Fibroblast of peridontal ligament (primary cell): ENCODE measurements around the gene SNCB.

Source experiments
- DNase-seq: peaks from one replicate; pipeline ENCODE4 v3.0.0-alpha.2; 2010; ENCODE audit errors: extremely low read depth

SNCB gene

DNA sequence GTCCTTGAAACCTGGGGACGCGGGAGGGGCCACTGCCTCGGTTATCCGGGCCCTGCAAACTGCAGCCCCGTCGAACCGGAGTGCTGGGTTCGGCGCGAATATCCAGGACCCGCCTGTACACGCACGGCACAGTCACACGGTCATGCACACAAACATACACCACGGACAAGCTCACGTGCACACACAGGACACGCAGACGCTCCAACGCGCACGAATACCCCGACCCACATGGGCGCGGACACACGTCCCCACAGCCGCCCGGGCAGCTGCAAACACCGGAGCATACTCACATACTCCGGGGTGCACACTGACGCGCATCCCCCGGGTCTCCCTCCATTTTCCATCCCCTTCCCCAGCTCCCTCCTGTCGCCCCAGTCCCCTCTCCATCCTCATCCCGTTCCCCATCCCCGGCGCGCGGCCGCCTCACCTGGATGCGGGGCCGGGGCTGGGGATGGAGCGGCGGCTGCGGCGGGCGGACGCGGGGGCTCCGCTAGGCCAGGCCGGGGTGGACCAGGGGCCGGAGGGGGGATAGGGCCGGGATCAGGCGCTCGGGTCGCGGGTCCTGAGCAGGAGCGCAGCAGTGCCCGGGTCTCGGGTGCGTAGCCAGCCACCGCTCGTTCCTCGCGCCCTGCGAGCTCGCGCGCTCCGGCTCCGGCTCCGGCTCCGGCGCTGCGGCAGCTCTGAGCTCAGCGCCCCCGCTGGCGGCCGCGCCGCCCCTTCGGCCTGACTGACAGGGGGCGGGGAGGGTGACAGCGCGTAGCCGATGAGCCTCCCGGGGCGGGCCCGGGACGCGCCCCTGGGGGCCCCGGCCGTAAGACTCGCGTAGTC, at the start of gene SNCB, which contains the start of gene EIF4E1B:
Gene SNCB, minus strand, starts transcription at position 682 of the 828 bp plus-strand sequence. CDS start 880 bp downstream, outside the sequence.
Gene EIF4E1B, plus strand, starts transcription at position 823 of the 828 bp plus-strand sequence. CDS start 12,113 bp downstream, outside the sequence.
- DNase-seq: no peak

DNA sequence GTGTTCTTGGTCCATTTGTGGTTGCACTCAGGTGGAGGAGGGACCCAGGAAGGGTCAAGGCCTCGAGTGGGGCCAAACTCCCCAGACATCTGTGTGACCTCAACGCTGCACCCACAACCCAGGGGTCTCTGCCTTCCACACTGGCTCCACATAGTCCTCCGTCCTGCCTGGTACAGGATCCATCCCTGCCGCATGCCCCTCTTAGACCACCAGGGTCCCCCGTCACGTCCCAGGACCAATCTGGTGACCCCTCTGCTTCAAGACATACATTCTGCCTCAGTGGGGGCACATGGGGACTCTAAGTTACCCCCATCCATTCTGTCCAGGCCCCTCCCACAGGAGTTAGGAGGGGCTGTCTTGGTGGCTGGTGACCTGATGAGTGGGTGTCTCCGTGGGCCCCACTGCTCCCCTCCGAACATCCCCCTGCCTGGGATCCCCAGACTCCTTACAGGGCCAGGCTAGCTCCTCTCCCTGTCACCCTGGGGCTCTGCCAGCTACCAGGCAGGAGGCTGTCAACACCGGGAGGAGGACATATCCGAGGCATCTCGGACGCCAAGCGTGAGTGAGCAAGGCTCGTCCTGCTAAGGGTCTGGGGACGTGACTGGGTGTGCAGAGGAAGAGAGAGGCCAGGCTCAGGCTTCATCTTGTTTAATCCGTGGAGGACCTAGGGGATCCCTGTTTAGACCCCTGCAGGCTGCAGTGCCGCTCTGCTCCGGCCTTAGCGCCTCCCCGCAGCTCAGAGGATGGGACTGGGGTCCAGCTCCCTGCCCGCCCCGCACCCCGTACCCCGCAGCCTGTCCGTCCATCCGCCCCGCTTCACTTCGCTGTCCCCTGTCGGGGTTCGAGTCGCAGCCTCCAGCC, 49.3 kb upstream of the SNCB start:
- DNase-seq: no peak

DNA sequence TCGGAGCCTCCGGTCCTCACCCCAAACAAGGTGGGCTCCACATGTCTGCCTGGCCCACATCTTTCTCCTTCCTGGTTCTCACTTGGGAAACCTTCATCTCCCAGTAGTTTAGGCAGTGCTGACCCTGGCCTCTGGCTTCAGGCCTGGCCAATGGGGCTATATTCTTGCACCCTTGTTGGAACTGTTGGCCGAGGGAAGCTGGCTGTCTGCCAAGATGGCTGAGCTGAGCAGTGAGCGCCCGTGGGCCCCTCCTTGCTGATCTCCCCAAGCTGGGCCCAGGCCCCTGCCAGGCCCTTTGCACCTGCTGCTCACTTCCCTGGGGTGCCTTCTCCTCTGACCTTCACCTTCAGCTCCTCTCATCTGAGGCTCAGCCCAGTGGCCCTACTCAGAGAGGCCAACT, 48.2 kb upstream of the SNCB start:
- no peak for DNase-seq

DNA sequence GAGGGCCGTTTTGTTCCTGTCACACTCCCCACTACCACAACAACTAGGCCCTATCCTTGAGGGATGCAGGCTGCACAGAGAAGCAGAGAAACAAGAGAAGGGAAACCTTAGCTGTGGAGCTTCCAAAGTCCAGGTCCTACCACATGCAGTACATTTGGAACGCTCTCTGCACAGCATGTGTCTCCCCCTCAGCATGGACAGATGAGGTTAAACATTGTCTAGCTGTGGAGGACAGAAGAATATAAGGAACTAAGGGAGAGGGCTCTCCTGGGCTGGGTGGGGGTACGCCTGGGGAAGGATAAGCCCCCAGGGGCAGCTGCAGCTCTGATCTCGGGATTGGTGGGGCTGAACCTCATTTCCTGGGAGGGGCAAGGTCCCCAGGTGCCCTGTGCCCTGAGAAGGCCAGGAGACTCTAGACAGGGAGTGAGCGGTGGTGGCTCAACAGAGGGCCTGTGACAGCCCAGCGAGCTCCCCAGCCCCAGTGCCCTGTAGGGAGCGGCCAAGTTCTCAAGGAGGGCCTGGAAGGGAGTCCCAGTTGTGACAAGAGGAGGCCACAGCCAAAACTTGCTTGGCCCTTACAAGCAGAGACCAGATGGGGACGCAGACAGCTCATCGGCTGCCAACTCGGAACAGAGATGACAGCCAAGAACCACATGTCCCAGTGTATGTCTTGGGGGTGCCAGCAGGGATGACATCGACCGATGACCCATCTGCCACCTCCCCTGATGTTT, 47.0 kb upstream of the SNCB start:
- DNase-seq: no peak

DNA sequence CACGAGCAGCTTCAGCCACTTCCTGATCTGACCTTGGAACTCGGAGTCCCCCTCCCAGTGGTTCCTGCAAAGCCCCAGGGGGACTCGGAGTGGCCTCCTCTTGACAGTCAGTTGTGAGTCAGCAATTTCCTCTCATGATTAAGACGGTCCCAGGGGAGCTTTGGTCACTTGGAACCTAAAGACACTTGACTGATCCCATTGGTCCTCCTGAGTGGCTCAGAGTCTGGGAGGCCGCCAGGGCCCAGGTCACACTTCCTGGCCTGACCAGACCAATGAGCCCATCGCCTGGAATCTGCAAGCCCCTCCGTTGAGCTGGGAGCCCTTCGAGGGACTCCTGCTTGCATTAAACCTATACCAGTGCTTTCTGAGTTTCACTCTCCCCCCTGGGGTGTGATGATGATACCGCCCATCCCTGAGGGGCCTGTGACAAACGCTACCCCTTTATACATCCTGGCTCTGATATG, 46.1 kb upstream of the SNCB start:
- peak; percentile 32 for DNase-seq

DNA sequence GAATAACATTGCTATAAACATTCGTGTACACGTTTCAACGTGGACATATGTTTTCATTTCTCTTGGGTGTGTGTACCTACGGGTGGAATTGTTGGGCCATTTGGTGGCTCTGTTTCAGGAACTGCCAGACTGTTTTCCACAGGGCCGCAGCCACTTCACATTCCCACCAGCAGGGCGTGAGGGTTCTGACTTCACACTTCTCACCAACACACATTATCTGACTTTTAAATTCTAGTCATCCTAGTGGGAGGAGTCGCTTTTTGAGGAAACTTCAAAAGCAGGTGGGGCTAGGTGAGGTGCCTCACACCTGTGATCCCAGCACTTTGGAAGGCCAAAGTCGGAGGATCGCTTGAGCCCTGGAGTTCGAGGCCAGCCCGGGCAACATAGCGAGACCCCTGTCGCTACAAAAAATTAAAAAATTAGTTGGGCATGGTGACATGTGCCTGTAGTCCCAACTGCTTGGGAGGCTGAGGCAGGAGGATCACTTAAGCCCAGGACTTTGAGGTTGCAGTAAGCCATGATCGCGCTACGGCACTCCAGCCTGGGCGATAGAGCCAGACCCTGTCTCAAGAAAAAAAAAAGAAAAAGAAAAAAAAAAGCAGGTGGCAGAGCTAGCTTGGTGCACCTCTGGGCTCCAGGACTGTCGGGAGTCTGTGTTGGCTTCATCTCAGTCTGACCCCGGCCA, 45.5 kb upstream of the SNCB start:
- no peak for DNase-seq

DNA sequence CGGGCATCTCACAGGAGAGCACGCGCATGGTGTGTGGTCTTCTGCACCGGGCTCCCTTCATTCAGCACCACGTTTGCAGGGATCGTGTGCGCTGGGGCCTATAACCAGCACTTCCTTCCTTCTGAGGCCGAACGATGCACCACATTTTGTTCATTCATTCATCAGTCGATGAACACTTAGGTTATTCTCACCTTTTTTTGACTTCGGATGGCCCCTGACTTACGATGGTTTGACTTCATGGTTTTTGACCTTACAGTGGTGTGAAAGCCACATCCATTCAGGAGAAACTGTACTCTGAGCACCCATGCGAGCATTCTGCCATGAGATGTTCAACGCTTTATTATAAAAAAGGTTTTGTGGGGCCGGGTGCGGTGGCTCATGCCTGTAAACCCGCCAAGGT, 44.5 kb upstream of the SNCB start:
- no peak for DNase-seq

DNA sequence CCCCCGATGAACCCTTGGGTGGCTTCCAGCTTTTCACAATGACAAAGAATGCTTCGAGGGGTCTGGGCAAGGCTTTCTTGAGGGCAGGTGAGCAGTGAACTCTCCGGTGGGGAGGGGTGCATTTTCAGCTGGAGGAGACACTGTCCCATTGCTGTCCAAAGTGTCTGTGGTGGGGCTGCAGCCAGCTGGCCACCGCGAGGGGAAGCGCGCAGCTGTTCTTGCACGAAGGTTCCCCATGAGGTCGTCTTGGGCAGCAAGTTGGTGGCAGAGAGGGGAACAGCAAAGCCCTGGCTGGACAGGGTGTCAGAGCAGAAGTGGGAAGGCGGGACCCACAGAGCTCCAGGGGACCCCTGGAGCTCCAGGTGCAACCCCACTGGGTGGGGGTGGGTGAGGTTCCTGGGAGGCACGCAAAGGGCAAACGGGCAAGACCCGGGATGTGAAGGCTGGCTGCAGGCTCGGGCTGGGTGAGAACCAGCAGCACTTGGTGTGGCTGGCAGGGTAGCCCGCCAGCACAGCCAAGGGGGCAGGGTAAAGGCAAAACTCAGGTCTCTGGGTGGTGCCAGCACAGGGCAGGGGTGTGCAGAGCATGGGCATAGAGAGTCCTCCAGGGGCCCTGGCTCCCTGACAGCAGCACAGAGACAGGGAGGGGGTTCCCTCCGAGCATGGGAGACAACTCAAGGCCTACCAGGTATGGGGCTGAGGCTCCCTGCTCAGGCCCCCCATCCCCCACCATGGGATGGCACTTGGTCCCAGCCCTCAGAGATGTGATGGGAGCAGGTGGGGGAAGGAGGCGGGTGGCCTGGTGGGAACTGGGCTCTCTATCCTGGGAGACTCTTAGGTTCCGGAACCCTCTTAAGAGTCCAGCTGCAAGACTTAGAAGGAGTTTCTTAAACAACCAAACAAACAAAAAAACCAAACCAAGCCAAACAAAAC, 43.6 kb upstream of the SNCB start:
- no peak for DNase-seq

DNA sequence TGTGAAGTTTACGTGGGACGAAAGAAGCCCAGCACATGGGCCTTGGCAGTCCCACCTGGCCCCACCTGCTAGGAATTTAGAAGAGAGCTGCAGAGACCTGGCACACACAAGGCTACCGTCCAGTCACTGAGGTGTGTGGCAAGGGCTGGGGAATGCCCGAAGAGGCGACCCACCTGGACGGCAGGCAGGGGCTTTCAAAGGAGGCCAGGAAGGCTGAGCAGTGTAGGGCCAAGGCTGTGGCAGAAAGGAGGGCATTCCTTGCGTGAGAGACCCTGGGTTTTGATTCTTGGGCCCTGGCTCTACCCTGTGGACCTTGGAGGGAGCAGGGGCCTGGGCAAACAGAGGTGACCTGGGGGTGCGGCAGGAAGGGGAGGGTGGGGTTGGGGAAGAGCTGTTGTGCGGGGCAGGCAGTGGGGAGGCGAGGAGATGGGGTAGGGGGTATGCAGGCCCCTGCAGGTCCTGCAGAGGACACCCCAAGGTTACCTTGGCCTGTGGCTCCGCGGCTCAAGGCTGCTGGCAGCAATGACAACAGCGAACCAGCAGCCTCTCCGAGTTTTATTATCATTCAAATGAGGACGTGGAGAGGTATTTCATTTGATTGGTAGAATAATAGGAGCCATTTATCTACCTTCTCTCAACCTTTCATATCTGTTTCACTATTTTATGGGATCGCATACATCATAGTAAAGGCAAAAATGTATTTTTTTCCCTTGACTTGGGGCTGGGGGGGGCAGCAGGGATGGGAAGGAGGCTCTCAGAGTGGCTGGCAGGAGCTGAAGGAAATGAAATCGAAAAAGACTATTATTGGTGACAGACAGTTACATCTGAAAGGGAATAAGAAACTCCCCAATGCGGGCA, 41.8 kb upstream of the SNCB start:
- no peak for DNase-seq

DNA sequence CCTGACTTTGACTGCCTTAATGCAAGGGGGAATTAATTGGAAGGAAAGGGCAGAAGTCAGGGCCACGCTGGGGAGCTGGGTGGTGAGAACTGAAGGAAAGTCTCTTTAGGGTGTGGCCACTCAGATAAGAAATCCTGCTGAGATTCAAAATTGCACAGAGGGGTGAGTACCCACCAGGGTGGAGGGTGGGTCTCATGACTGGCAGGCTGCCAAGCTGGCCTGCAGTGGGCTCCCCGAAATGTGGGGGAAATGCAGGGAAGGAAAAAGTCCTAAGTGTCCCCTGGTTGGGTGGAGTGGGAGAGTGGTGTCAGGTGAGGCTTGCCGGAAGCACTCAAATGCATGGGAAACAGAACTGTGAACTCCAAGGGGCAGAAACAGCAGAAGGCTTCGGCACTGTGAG, 41.1 kb upstream of the SNCB start:
- no peak for DNase-seq

DNA sequence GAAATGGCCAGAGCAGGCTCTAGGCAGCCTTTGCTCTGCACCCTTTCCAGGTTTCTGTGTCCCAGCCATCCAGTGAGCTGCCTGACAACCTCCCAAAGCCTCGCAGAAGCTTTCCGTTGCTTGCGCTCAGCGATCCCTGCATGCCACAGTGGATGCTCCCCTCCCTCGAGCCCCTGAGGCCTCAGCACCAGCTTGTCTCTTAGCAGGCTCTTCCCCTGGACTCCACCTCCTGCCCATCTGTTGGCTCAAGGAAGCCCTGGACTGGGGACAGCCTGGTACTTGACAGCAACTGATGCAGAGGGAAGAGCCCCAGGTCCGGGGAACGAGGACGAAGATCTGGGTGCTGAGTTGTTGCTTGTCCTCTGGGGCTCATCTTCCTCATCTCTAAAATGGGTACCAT, 40.1 kb upstream of the SNCB start:
- no peak for DNase-seq

DNA sequence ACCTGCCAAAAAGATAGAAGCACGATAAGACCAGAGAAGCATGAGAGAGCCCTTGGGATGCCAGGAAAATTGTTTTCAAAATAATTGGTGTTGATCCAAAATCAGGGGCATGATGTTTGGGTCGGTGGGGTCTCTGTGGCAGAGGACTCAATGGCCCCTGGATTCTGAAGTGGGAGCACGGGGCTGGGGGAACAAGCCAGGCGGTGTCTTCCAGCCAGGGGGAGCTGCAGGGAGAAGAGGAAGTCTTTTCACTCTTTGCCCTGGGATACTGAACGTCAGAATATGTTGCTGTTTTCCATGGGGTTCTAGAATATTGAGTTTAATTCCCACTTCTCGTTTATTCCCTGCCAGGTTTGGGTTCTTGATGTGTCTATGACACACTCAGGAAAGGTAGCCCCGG, 37.3 kb upstream of the SNCB start:
- DNase-seq: no peak

DNA sequence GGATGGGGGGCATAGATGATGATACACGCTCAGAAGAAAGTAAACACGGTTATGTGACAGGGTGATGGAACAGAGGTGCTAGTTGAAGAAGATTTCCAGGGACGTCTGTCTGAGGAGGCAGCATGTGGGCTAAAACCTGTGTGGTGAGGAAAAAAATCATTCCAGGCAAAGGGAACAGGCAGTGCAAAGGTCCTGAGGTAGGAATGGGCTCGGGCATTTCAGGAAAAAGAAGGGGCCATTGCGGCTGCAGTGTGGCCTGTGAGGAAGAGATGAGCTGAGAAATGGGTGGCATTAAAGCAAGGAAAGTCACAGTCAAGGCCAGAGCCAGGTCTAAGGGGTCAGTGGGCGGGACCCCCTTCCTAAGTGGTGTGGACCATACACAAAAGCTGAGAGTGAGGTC, 35.2 kb upstream of the SNCB start:
- no peak for DNase-seq

DNA sequence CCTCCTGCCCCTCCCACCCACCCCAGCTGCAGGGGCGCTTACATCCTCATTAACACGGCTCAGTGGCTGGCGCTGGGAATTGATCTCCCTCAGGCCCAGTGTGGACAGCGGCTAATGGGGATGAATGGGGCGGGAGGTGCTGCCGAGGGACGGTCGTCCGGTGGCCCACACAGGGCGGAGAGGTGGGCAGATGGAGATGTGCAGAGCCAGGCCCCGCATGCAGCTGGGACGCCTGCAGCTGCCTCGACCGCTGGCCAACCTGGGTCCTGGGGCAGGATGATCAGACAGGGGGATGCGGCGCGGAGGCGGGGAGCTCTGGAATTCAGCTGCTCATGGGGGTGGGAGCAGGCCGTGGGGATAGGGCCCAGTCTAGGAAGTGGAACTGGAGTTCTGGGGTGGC, 34.6 kb upstream of the SNCB start:
- DNase-seq: no peak

DNA sequence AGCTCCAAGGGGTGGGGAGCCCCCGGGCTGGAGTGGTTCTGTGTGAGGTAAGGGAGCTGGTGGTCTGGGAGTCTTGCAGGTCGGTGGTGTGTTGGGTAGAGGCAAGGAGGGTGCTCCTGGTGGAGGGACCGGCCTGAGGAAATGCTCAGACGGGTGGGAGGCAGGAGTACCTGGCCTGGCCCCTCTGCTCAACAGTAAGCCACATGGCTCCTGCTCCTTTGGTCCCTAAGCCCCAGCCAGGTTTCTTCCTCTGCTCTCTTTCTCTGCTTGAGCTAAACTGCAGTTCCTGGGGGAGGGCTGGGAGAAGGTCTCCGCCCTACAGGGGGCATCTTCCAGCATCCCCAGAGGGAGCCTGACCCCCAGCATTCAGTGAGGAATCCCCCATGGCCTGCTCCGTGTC, 34.1 kb upstream of the SNCB start:
- DNase-seq: no peak

DNA sequence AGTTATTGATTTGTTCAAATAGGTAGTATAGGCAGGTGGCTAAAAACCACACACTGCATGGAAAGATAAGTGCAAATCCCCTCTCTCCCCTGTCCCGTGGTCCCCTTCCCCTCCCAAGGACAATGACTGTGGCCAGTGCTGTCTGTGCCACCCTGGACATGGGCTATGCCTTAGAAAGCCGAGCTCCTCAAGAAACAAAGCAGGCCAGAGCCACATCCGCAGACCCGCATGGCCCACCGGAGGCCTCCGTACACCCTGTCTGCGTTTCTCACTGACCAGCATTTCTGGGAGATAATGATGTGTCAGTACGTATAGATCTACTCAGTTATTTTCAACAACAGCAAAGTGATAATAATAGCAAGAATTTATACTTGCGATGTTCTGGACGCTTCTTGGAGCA, 33.2 kb upstream of the SNCB start:
- DNase-seq: no peak

DNA sequence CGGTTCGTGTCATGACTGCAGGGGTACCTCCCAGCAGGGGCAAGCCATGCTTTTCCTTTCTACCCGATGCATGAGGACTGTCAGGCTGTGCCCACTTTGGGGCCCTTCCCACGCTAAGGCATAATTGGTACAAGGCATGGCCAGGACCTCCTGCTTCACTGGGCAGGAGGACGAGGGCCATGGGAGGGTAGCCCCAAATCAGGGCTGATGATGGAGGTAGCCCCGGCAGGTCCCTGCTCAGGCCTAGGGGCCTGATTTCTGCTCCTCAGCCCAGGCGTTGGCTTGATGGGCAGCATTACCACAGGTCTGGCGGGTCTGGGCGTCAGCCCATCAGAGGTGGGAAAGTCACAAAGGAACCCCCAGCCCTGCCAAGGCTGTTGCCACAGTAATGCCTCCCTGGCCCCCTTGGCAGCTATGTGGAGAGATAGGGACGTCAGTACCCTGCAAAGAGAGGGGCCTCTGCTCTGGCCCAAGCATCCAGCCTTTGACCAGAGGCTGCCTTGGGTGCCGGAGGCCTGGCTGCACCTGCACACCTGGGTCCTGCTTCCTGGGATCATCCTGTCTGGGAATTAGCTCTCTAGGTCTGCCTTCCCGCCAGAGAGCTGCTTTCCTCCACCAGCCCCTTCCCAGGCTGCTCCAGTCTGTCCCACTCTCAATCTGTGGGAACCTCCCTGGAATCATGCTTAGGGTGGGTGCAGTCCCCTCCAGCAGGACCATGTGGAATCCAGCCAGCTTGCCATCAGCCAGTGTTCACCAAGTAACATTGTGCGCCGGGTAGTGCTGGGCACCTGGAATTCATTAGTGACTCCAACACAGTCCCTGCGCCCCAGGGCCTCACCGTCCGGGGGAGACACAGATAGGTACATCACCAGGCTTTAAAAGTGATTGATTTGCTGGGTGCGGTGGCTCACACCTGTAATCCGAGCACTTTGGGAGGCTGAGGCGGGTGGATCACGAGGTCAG, 32.3 kb upstream of the SNCB start:
- no peak for DNase-seq

DNA sequence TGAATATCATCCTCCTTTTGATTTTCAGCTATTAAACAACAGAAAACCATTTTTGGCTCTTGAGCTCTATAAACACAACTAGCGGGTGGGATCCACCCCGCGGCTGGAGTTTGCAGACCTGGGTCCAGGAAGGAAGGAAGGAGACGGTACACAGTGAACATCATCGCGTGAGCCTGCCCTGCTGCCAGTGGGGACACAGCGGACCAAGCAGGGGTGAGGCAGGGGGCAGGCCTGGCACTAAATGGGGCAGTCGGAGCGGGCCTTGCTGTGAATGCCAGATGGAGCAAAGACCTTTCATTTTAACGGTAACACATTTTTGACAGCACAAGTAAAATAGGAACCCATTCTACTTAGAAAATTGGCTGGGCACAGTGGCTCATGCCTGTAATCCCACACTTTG, 31.3 kb upstream of the SNCB start:
- DNase-seq: no peak
